Measurements from ENCODE around the gene HDAC1.

Gene HDAC1

GRCh38 chr1:32372149-32372756, 80.4 kb downstream of the HDAC1 start:
- TF ChIP-seq, protein P1, sequence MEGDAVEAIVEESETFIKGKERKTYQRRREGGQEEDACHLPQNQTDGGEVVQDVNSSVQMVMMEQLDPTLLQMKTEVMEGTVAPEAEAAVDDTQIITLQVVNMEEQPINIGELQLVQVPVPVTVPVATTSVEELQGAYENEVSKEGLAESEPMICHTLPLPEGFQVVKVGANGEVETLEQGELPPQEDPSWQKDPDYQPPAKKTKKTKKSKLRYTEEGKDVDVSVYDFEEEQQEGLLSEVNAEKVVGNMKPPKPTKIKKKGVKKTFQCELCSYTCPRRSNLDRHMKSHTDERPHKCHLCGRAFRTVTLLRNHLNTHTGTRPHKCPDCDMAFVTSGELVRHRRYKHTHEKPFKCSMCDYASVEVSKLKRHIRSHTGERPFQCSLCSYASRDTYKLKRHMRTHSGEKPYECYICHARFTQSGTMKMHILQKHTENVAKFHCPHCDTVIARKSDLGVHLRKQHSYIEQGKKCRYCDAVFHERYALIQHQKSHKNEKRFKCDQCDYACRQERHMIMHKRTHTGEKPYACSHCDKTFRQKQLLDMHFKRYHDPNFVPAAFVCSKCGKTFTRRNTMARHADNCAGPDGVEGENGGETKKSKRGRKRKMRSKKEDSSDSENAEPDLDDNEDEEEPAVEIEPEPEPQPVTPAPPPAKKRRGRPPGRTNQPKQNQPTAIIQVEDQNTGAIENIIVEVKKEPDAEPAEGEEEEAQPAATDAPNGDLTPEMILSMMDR (IDR thresholded peaks at IDR 0.05; ENCODE audit: insufficient read depth, low read depth, low read length, missing control alignments) = no peak
- DNase-seq (ENCODE audit: low read depth) = peak; percentile 75
- H3K4me3 ChIP-seq (ENCODE audit: low read depth, low read length) = no peak overlapping the region

- TF ChIP-seq, protein P1 (IDR thresholded peaks at IDR 0.05; ENCODE audit: insufficient read depth, low read depth, low read length, missing control alignments) = no peak
- no peak for DNase-seq (ENCODE audit: low read depth)
- H3K4me3 ChIP-seq (ENCODE audit: low read depth, low read length) = no peak overlapping the region
Observed at GRCh38 chr1:32373996-32374592, 82.2 kb downstream of the HDAC1 start.

DNA sequence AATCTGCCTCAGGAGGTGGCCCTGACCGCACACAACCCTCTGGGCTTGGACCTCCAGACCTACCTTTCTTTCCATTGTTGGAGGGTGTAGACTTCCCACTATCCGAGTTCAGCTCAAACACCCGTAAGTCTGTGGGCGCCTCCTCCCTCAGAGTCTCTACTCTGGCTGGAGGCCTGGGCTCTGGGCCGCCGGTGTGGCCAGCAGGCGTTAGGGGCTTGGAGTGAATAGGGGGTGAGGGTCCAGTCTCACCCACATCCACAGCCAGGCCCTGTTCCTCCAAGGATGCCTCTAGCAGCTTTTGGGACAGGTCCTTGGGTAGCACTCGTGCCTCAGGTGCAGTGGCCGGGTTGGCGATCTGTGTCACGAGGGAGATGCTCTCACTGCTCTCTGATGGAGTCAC, 84.3 kb downstream of the HDAC1 start:
- TF ChIP-seq, protein P1 (IDR thresholded peaks at IDR 0.05; ENCODE audit: insufficient read depth, low read depth, low read length, missing control alignments) = no peak
- DNase-seq (ENCODE audit: low read depth) = no peak
- no peak overlapping the region for H3K4me3 ChIP-seq (ENCODE audit: low read depth, low read length)

GRCh38 chr1:32377541-32378220, 85.8 kb downstream of the HDAC1 start:
- H3K4me3 ChIP-seq (ENCODE audit: low read depth, low read length) = no peak overlapping the region
- no peak for DNase-seq (ENCODE audit: low read depth)
- TF ChIP-seq, protein P1 (IDR thresholded peaks at IDR 0.05; ENCODE audit: insufficient read depth, low read depth, low read length, missing control alignments) = no peak

- H3K4me3 ChIP-seq (ENCODE audit: low read depth, low read length) = no peak overlapping the region
- no peak for DNase-seq (ENCODE audit: low read depth)
- TF ChIP-seq, protein P1 (IDR thresholded peaks at IDR 0.05; ENCODE audit: insufficient read depth, low read depth, low read length, missing control alignments) = no peak
Observed at GRCh38 chr1:32380057-32380456, 88.2 kb downstream of the HDAC1 start.
